ENCODE measurements around the gene DDX51.

Gene DDX51

DNA sequence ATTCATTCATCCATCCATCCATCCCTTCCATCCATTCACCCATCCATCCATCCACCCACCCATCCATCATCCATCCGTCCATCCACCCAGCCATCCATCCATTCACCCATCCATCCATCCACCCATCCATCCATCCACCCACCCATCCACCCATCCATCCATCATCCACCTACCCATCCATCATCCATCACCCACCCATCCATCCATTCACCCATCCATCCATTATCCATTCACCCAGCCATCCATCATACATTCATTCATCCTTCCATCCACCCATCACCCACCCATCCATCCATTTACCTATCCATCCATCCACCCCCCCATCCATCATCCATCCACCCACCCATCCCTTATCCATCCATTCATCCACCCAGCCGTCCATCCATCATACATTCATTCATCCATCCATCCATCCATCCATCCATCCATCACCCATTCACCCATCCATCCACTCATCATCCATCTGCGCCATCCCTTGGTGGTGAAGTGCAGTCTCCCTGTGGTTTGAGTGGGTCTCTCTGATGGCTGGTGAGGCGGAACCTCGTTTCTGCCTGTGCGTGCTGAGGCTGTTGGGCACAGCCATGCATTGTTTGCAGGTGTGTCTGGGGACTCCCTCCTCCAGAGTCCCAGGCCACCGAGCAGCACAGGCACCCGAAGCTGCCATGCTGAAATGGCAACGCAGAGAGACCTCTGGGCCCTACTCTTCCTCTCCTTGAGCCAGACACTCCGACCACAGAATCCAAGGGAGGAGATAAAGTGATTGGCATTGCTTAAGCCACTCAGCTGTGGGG is 22.9 kb upstream of the DDX51 start:
- no peak for DNase-seq

GRCh38 chr12:132166093-132166492 is 22.0 kb upstream of the DDX51 start:
- DNase-seq, result no peak

GRCh38 chr12:132165584-132165983 is 21.5 kb upstream of the DDX51 start:
- DNase-seq, result no peak

GRCh38 chr12:132164426-132164825 is 20.3 kb upstream of the DDX51 start:
- no peak for DNase-seq

DNA sequence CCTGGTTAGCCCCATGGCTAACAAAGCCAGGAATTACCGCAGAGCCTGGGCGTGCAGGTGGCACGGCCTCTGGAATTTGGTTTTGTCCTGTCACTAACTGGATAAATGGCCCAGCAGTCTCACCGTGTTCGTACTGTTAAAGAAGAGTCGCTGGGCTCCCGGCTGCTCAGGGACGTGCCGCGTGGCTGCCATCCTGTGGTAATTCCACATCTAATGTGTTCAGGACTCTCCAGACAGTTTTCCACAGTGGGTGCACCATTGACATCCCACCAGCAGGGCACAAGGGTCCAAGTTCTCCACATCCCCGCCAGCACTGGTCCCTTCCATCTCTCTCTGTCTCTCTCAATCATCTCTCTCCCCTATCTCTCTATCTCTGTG is 19.8 kb upstream of the DDX51 start:
- DNase-seq, result no peak

- DNase-seq, result no peak
Measured at GRCh38 chr12:132163041-132163910, 19.2 kb upstream of the DDX51 start.

GRCh38 chr12:132162508-132163031 is 18.5 kb upstream of the DDX51 start:
- DNase-seq, result no peak

DNA sequence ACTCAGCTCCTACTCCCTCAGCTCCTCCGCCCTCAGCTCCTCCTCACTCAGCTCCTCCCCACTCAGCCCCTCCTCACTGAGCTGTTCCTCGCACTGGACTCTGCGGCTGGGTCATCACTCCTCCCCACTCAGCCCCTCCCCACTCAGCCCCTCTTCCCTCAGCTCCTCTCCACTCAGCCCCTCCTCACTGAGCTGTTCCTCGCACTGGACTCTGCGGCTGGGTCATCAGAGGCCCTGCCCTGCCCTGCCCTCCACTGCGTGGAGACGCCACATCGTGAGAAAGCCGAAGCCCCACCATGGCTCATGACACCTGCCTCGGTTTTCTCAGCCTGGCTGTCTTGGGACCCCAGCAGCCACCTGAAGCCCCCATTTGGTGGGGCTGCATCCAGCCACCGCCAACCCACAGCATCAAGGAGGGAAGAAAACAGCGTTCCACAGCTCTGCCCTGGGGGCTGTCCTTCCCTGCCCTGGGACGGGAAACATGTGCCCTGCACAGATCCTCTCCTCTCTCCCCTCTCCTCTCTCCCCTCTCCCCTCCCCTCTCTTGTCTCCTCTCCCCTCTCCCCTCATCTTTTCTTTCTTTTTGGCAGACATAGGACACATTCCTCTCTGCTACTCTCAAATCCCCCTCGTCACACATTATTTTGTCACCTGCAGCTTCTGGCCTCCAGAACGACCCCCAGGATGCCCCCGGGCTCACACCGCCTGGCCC is 17.8 kb upstream of the DDX51 start:
- no peak for DNase-seq

GRCh38 chr12:132161036-132161781 is 17.1 kb upstream of the DDX51 start:
- DNase-seq, result no peak

- DNase-seq, result no peak
Measured at GRCh38 chr12:132160601-132161035, 16.5 kb upstream of the DDX51 start.

- DNase-seq, result no peak
Measured at GRCh38 chr12:132160016-132160415, 15.9 kb upstream of the DDX51 start.

DNA sequence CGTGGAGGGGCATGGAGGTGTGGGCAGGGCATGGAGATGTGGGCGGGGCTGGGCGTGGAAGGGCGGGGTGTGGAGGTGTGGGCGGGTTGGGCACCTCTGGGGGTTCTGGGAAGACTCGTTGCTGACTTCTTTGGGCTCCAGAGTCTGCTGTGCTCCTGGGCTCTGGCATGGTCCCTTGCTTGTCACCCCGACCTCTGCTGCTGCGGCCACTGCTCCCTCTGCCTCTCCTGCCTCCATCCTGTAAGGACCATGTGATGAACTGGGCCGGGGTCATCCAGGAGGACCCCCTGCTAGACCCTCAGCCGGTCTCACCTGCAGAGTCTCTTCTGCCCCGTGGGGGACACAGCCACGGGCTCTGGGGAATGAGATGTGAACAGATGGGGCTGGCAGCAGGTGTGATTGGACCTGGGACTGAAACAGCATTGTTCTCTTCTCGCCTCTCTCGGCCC is 15.5 kb upstream of the DDX51 start:
- no peak for DNase-seq

DNA sequence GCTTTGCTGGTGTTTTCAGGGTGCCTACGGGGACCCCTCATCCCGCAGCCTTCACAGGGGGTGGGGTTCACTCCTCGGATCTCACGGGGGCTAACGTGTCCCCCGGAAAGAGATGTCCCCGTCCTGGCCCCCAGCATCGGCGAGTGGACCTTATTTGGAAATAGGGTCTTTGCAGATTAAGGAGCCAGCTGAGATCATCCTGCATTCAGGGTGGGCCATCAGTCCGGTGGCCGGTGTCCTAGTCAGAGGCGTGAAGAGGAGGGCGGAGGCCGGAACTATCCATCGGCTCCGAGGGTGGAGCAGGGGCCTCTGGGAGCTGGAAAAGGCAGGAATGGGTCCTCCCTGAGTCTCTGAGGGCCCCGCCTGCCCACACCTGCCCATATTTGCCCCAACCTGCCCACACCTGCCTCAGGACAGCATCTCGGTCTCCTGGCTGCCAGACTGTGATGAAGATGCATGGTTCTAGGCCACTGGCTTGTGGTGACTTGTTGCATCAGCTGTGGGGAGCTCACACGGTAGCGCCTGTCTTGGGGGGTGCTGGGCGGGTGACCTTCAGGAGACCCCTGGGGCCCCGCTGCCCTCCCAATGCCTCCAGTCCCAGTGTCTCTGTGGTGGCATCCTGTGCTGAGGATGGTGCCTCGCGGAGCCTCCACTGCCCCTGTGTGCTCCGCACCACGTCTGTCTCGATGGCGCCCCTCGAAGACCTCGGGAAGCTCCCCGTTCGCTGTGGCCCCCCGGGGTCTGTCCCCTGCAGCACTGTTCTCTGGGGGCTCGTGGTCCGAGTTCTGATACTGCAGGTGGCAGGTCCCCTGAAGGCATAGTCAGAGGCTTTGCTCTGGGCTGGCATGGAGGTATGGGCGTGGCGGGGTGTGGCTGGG is 14.8 kb upstream of the DDX51 start:
- DNase-seq, result no peak

GRCh38 chr12:132157733-132158409 is 13.8 kb upstream of the DDX51 start:
- DNase-seq, result no peak

DNA sequence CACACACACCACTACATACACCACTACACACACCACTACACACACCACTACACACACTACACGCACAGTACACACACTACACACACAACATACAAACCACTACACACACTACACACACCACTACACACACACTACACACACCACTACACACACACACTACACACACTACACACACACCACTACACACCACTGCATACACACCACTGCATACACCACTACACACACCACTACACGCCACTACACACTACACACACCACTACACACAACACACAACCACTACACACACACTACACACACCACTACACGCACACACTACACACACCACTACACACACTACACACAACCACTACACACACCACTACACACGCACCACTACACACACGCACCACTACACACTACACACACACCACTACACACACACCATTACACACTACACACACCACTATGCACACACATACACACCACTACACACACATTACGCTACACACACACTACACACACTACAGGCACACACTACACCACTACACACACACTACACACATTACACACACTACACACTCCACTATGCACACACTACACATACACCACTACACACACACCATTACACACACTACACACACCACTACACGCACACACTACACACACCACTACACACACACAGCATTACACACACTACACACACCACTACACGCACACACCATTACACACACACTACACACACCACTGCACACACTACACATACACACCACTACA is 12.6 kb upstream of the DDX51 start:
- no peak for DNase-seq

DNA sequence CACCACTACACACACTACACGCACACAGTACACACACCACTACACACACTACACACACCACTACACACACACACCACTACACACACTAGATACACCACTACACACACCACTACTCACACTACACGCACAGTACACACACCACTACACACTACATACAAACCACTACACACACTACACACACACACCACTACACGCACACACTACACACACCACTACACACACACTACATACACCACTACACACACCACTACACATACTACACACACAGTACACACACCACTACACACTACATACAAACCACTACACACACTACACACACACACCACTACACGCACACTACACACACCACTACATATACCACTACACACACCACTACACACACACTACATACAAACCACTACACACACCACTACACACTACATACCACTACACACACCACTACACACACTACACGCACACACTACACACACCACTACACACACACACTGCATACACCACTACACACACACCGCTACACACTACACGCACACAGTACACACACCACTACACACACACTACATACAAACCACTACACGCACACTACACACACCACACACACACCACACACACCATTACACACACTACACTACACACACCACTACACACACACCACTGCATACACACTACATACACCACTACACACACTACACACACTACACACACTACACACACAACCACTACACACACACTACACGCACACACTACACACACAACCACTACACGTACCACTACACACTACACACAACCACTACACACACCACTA is 11.9 kb upstream of the DDX51 start:
- DNase-seq, result no peak

GRCh38 chr12:132154941-132155770 is 11.0 kb upstream of the DDX51 start:
- no peak for DNase-seq

DNA sequence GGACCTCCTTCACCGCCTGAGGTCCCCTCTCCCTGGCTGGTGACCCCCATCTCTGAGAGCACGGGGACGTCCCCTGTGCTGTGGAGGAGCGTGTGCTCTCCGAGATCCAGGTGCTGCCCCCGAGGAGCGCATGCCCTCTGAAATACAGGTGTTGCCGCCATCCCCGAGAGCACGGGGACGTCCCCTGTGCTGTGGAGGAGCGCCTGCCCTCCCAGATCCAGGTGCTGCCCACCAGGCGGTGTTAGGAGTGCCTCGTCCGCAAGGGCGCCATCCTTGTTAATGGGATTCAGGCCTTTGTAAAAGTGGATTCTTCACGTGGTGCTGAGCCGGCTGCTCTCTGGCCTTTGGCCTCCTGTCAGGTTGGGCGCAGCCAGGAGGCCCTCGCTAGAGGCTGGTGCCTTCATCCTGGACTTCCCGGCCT is 10.2 kb upstream of the DDX51 start:
- no peak for DNase-seq
